Measurements from ENCODE around the gene ARHGAP8. TPM values are rescaled to one million over a fixed set of nuclear protein-coding genes. Genes with fewer than 3 reads are reported as not detected.

Gene ARHGAP8
- total and polyA plus RNA-seq, 3 donors from 2014 or later = 9.5 to 15.0 (median 9.7) TPM

DNA sequence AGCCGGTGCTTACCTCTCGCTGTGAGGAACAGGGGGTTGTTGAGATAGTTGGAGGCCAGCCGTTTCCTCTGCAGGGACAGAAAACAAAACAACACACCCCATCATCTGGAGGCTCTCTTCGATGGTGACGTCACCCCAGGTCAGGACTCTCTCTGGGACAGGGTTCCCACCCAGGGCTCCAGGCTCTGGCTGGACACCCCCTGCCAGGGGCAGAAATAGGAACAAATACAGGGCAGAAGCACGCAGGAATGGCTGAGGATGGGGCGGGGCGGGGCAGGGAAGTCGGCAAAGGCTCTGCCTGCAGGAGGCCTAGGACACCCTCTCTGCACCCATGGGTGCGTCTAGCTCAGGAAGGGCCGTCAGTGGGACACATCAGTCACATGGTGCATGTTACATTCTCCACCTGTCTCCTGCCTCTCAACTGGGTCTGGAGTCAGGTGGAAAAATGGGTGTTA is 138.9 kb downstream of the ARHGAP8 start:
- WGBS, 2 donors = 87 to 95% methylated on average over 9 to 11 of the region's 11 CpGs
- Histone ChIP-seq H3K27me3 (no peaks in the 10 kb centered on the region), H3K4me3 (no peak overlapping the region), H3K27ac (no peak overlapping the region), H3K36me3 (ENCODE audit: low read depth, missing control alignments) (no peaks in the 10 kb centered on the region), H3K9me3 (no peaks in the 10 kb centered on the region), H3K4me1 (no peaks in the 10 kb centered on the region)
- DNase-seq = no peak
- intact Hi-C loops (cut with DNase I; ENCODE audit: low total_unique reads) = no loop called here
- TF ChIP-seq POLR2A (IDR thresholded peaks at IDR 0.05) = no peak
- TF ChIP-seq, protein P1, sequence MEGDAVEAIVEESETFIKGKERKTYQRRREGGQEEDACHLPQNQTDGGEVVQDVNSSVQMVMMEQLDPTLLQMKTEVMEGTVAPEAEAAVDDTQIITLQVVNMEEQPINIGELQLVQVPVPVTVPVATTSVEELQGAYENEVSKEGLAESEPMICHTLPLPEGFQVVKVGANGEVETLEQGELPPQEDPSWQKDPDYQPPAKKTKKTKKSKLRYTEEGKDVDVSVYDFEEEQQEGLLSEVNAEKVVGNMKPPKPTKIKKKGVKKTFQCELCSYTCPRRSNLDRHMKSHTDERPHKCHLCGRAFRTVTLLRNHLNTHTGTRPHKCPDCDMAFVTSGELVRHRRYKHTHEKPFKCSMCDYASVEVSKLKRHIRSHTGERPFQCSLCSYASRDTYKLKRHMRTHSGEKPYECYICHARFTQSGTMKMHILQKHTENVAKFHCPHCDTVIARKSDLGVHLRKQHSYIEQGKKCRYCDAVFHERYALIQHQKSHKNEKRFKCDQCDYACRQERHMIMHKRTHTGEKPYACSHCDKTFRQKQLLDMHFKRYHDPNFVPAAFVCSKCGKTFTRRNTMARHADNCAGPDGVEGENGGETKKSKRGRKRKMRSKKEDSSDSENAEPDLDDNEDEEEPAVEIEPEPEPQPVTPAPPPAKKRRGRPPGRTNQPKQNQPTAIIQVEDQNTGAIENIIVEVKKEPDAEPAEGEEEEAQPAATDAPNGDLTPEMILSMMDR (IDR thresholded peaks at IDR 0.05) = no peak

DNA sequence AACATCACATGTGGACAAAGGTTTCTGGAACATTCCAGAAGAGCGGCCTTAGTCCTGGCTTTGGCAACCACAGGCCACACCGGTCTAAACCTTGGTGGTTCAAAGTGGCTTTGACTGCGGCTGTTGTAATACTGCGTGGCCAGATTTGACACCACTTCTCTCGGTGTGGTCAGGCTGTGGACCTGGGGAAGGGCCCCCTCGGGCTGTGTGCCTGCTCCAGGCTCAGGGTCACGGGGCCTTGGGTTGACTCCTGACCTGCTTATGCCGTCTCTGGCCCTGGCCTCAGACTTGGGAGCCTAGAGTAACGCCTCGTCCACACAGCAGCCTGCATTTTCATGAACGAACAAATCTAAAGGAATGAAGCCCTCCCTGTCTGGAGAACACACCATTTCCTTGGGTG is 139.4 kb downstream of the ARHGAP8 start:
- TF ChIP-seq, protein P1 (IDR thresholded peaks at IDR 0.05) = no peak
- no peak for TF ChIP-seq POLR2A (IDR thresholded peaks at IDR 0.05)
- no peak for DNase-seq
- no peaks in the 10 kb centered on the region for H3K36me3 ChIP-seq (ENCODE audit: low read depth, missing control alignments)

DNA sequence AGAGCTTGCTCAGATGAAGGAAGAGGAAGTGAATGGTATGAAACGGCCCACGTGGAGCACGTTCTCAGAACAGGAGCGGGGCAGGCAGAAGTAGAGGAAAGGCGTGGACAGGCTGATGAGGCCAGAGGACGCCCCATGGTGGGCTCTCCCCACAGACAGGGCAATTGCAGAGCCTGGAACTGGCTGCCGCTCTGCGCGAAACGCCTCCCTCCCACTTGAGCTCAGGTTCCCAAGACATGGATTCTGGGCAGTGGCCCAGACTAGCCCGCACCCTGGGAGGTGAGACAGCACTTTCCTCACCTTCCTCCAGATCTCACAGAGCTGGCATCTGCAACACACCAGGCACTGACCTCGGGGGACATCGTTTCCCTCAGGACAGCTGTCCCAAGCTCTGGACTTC is 139.9 kb downstream of the ARHGAP8 start:
- Histone ChIP-seq H3K9me3 (no peaks in the 10 kb centered on the region), H3K27me3 (no peaks in the 10 kb centered on the region), H3K4me1 (no peaks in the 10 kb centered on the region), H3K36me3 (ENCODE audit: low read depth, missing control alignments) (no peaks in the 10 kb centered on the region), H3K4me3 (no peak overlapping the region), H3K27ac (no peak overlapping the region)
- TF ChIP-seq, protein P1 (IDR thresholded peaks at IDR 0.05) = no peak
- no peak for TF ChIP-seq POLR2A (IDR thresholded peaks at IDR 0.05)
- no peak for DNase-seq
- WGBS, 2 donors = 83 to 91% methylated on average over 13 of the region's 13 CpGs
- intact Hi-C loops (cut with DNase I; ENCODE audit: low total_unique reads) = no loop called here

More for the DNA sequence above, 139.4 kb downstream of the ARHGAP8 start:
- H3K4me1 ChIP-seq = no peaks in the 10 kb centered on the region
- H3K4me3 ChIP-seq = no peak overlapping the region
- WGBS, 2 donors = 87 to 100% methylated on average over 5 to 11 of the region's 11 CpGs
- intact Hi-C loops (cut with DNase I; ENCODE audit: low total_unique reads) = no loop called here
- no peaks in the 10 kb centered on the region for H3K27me3 ChIP-seq
- H3K27ac ChIP-seq = no peak overlapping the region
- no peaks in the 10 kb centered on the region for H3K9me3 ChIP-seq

DNA sequence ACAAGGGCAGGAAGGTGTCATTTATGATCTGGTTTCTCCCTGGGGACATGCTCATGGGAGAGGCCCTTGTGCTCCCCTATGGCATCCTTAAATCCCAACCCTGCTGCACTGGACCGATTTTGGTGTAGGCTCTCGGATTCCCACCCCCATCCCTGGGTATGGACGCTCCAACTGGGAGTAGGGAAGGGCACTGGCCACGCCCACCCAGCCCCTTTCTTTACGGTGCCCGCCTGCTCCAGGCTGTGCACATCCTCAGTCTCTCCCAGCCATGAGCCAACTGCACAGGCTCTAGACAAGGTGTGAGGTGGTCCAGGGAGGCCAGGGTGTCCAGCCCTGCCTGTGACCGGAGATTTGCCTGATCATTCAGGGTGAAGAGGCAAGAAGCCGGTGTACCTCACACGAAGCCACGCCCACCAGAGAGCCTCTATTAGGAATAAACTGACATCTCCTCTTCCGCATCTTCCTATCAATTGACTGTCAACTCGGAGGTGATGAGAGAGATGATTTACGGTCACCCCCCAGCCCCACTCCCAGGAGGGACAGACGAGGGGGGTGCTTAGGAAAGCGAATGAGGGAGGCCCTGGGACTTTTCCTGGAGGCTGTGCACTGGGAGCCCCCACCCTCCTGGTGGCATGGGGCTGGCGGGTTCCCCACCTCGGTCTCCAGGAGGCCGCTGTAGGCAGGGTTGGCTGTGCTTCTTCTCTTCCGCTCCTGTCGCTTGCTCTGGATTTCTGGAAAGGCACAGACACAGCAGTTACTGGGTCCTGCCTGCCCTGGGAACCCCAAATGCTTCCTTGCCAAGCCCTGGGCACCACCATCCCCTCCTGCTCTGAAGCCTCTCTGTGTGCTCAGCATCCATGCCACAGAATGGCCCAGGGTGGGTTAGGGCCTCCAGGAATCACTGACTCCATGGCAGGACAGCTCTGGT is 140.7 kb downstream of the ARHGAP8 start:
- TF ChIP-seq POLR2A (IDR thresholded peaks at IDR 0.05) = no peak
- TF ChIP-seq, protein P1 (IDR thresholded peaks at IDR 0.05) = no peak
- Histone ChIP-seq H3K9me3 (no peaks in the 10 kb centered on the region), H3K27ac (no peak overlapping the region), H3K27me3 (no peaks in the 10 kb centered on the region), H3K4me3 (no peak overlapping the region), H3K4me1 (no peaks in the 10 kb centered on the region), H3K36me3 (ENCODE audit: low read depth, missing control alignments) (no peaks in the 10 kb centered on the region)
- intact Hi-C loops (cut with DNase I; ENCODE audit: low total_unique reads) = no loop called here
- 91 to 95% methylated on average over 10 to 20 of the region's 20 CpGs for WGBS, 2 donors
- DNase-seq = no peak
